HG02870 (cell line): ENCODE results near the gene PLPPR2.
"Not testable (repeated sequence)": the region's sequence is repeated elsewhere in the genome, so short reads cannot be mapped to it uniquely, and the experiment has no call there.

ENCODE experiments used
- ATAC-seq: cut with Tn5 transposase; IDR thresholded peaks from one replicate; pipeline ENCODE4 v1.9.1; 2021; ENCODE audit warnings: mild to moderate bottlenecking, moderate library complexity; ENCODE audit not compliant: unreplicated experiment

PLPPR2 gene

GRCh38 chr19:11367528-11367927 lies 12.3 kb downstream of the PLPPR2 start:
- no peak for ATAC-seq

GRCh38 chr19:11370744-11371143 lies 15.5 kb downstream of the PLPPR2 start:
- no peak for ATAC-seq

GRCh38 chr19:11373166-11373884 lies 18.1 kb downstream of the PLPPR2 start:
- no peak for ATAC-seq

- ATAC-seq = no peak
Observed at GRCh38 chr19:11373885-11374432, 18.7 kb downstream of the PLPPR2 start.

- peak; percentile 88 for ATAC-seq
Observed at GRCh38 chr19:11374433-11375142, 19.4 kb downstream of the PLPPR2 start, which contains the start of gene SWSAP1. Gene SWSAP1, plus strand, starts transcription at chr19:11374666. Its CDS starts 15 bp downstream, at chr19:11374681.

GRCh38 chr19:11375143-11375948 lies 20.1 kb downstream of the PLPPR2 start:
- no peak for ATAC-seq

GRCh38 chr19:11377237-11377636 lies 22.0 kb downstream of the PLPPR2 start:
- no peak for ATAC-seq

GRCh38 chr19:11377756-11378155 lies 22.5 kb downstream of the PLPPR2 start:
- ATAC-seq = no peak

GRCh38 chr19:11378319-11379189 lies 23.3 kb downstream of the PLPPR2 start:
- no peak for ATAC-seq

GRCh38 chr19:11379269-11379845 lies 24.1 kb downstream of the PLPPR2 start:
- not testable (repeated sequence) for ATAC-seq

GRCh38 chr19:11379857-11380350 lies 24.7 kb downstream of the PLPPR2 start:
- no peak for ATAC-seq

- ATAC-seq = peak; percentile 81
Observed at GRCh38 chr19:11380653-11381537, 25.7 kb downstream of the PLPPR2 start.

GRCh38 chr19:11382898-11383705 lies 27.9 kb downstream of the PLPPR2 start:
- ATAC-seq = no peak

GRCh38 chr19:11383706-11384048 lies 28.4 kb downstream of the PLPPR2 start:
- ATAC-seq = no peak

- ATAC-seq = no peak
Observed at GRCh38 chr19:11384778-11385129, 29.5 kb downstream of the PLPPR2 start.

- no peak for ATAC-seq
Observed at GRCh38 chr19:11387162-11388034, 32.2 kb downstream of the PLPPR2 start.

- ATAC-seq = no peak
Observed at GRCh38 chr19:11390359-11390758, 35.1 kb downstream of the PLPPR2 start.
